Glutamatergic neuron (in vitro differentiated cells): ENCODE measurements around the gene CORO7. TPM values are rescaled to one million over a fixed set of nuclear protein-coding genes. Genes with fewer than 3 reads are reported as not detected.
"Not testable (repeated sequence)": the region's sequence is repeated elsewhere in the genome, so short reads cannot be mapped to it uniquely, and the experiment has no call there.

Experiments used
- DNase-seq: peaks from one replicate; pipeline ENCODE4 v3.0.0; 2022
- H3K27ac Mint-ChIP-seq: one replicate; pipeline ENCODE4 v1.8.0; 2020; ENCODE audit warnings: mild to moderate bottlenecking, mixed read lengths, inconsistent platforms; ENCODE audit not compliant: unreplicated experiment
- H3K27me3 Mint-ChIP-seq: one replicate; pipeline ENCODE4 v1.8.0; 2020; ENCODE audit warnings: mild to moderate bottlenecking, moderate library complexity, mixed read lengths, inconsistent platforms; ENCODE audit not compliant: unreplicated experiment
- H3K36me3 Mint-ChIP-seq: one replicate; pipeline ENCODE4 v1.8.0; 2020; ENCODE audit warnings: mild to moderate bottlenecking, mixed read lengths, inconsistent platforms; ENCODE audit not compliant: unreplicated experiment
- H3K4me1 Mint-ChIP-seq: one replicate; pipeline ENCODE4 v1.8.0; 2020; ENCODE audit warnings: mild to moderate bottlenecking, low read depth, mixed read lengths, inconsistent platforms; ENCODE audit not compliant: unreplicated experiment
- H3K4me3 Mint-ChIP-seq: one replicate; pipeline ENCODE4 v1.8.0; 2020; ENCODE audit warnings: mild to moderate bottlenecking, mixed read lengths, inconsistent platforms; ENCODE audit not compliant: unreplicated experiment
- H3K9me3 Mint-ChIP-seq: one replicate; pipeline ENCODE4 v1.8.0; 2020; ENCODE audit warnings: mild to moderate bottlenecking, moderate library complexity, mixed read lengths, inconsistent platforms; ENCODE audit not compliant: unreplicated experiment
- CTCF ChIP-seq: fragments of 200-600 bp; sonication (generic); IDR thresholded peaks from one replicate; pipeline ENCODE4 v1.5.0; 2021; ENCODE audit not compliant: partially characterized antibody, unreplicated experiment
- total RNA-seq: library from RNA; stranded (reverse); fragmentation: NEBNext Ultra II Directional; extraction: Animal tissue kit (Norgen Biotek cat#: 25700); gene quantifications from one replicate; pipeline ENCODE4 v1.2.1, GENCODE V29; 2021; ENCODE audit not compliant: unreplicated experiment

The CORO7 gene
- total RNA-seq, 1 donor from 2014 or later = 200 TPM

GRCh38 chr16:4347765-4348509 is 68.5 kb downstream of the CORO7 start:
- Mint-ChIP-seq H3K36me3 (no peaks in the 10 kb centered on the region), H3K27me3 (peaks cover 11% of the 10 kb centered on the region), H3K4me3 (no peak overlapping the region), H3K4me1 (peaks cover 3% of the 10 kb centered on the region), H3K9me3 (peaks cover 7% of the 10 kb centered on the region), H3K27ac (no peak overlapping the region)
- no peak for TF ChIP-seq CTCF
- no peak for DNase-seq

GRCh38 chr16:4347010-4347409 is 69.4 kb downstream of the CORO7 start:
- Mint-ChIP-seq H3K4me1 (peaks cover 3% of the 10 kb centered on the region), H3K36me3 (no peaks in the 10 kb centered on the region), H3K4me3 (no peak overlapping the region), H3K27ac (no peak overlapping the region), H3K27me3 (peaks cover 11% of the 10 kb centered on the region), H3K9me3 (peaks cover 7% of the 10 kb centered on the region)
- no peak for TF ChIP-seq CTCF
- no peak for DNase-seq

GRCh38 chr16:4345836-4346781 is 70.3 kb downstream of the CORO7 start:
- no peak for TF ChIP-seq CTCF
- Mint-ChIP-seq H3K27me3 (peaks cover 11% of the 10 kb centered on the region), H3K4me3 (no peak overlapping the region), H3K36me3 (no peaks in the 10 kb centered on the region), H3K27ac (no peak overlapping the region), H3K4me1 (peaks cover 3% of the 10 kb centered on the region), H3K9me3 (peaks cover 6% of the 10 kb centered on the region)
- no peak for DNase-seq

GRCh38 chr16:4344983-4345835 is 71.2 kb downstream of the CORO7 start:
- no peak overlapping the region for H3K4me3 Mint-ChIP-seq
- peaks cover 5% of the 10 kb centered on the region for H3K9me3 Mint-ChIP-seq
- no peak for DNase-seq
- TF ChIP-seq CTCF = no peak
- peaks cover 3% of the 10 kb centered on the region for H3K4me1 Mint-ChIP-seq
- H3K36me3 Mint-ChIP-seq = no peaks in the 10 kb centered on the region
- H3K27ac Mint-ChIP-seq = peak overlapping the region; percentile 64
- H3K27me3 Mint-ChIP-seq = peaks cover 11% of the 10 kb centered on the region

- not testable (repeated sequence) for H3K36me3 Mint-ChIP-seq, H3K4me1 Mint-ChIP-seq, DNase-seq, H3K4me3 Mint-ChIP-seq, H3K9me3 Mint-ChIP-seq
- peak overlapping the region; percentile 64 for H3K27ac Mint-ChIP-seq
- peaks cover 11% of the 10 kb centered on the region for H3K27me3 Mint-ChIP-seq
Observed at GRCh38 chr16:4344300-4344982, 72.0 kb downstream of the CORO7 start.
